Measurements from ENCODE around the gene HOXB5.

- no peak for TF ChIP-seq CTCF (IDR thresholded peaks at IDR 0.05)
- no peak for TF ChIP-seq EZH2phosphoT487 (IDR thresholded peaks at IDR 0.05)
- no peak for TF ChIP-seq EZH2 (IDR thresholded peaks at IDR 0.05)
These were observed 41.0 kb downstream of the HOXB5 start for GRCh38 chr17:48552466-48553189.
